Measurements from ENCODE around the gene TXNRD1.
"Not testable (repeated sequence)": the region's sequence is repeated elsewhere in the genome, so short reads cannot be mapped to it uniquely, and the experiment has no call there.

The TXNRD1 gene

DNA sequence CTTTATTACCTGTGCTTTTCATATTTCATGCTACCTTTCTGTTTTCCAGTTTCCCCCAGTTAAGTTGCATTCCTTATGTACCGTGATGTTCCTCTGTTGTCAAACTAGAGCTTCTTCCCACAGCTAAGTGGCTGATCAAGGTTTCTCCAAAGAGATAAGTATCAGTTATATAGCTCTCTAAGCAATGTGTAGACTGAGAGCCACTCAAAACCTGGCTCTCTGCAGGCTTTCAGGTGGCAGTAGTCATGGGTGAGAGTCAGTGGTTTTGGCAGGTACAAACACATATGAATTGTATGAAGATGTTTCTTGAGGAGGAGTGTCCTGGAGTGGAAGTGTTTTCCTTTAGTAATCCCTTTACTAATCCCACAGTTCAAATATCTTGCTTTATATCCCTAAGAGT lies 28.4 kb downstream of the TXNRD1 start:
- H3K4me3 ChIP-seq (ENCODE audit: low read depth in 1 of 2, low read length in 2 of 2), result no peak overlapping the region
- no peaks in the 10 kb centered on the region for H3K4me1 ChIP-seq (ENCODE audit: insufficient read depth, low read length)
- no peaks in the 10 kb centered on the region for H3K36me3 ChIP-seq (ENCODE audit: insufficient read depth, low read length)
- H3K27ac ChIP-seq (ENCODE audit: low read depth, low read length), result no peak overlapping the region
- no peaks in the 10 kb centered on the region for H3K27me3 ChIP-seq (ENCODE audit: control insufficient read depth in 1 of 2, insufficient read depth in 2 of 2, low read length in 2 of 2)
- no peaks in the 10 kb centered on the region for H3K9me3 ChIP-seq (ENCODE audit: low read length)
- H3K9ac ChIP-seq (ENCODE audit: low read length), result no peak overlapping the region

GRCh38 chr12:104247698-104248097 lies 32.1 kb downstream of the TXNRD1 start:
- Histone ChIP-seq H3K9me3 (ENCODE audit: low read length) (no peaks in the 10 kb centered on the region), H3K27me3 (ENCODE audit: control insufficient read depth in 1 of 2, insufficient read depth in 2 of 2, low read length in 2 of 2) (no peaks in the 10 kb centered on the region), H3K4me3 (ENCODE audit: low read depth in 1 of 2, low read length in 2 of 2) (no peak overlapping the region), H3K4me1 (ENCODE audit: insufficient read depth, low read length) (no peaks in the 10 kb centered on the region), H3K9ac (ENCODE audit: low read length) (no peak overlapping the region), H3K27ac (ENCODE audit: low read depth, low read length) (no peak overlapping the region), H3K36me3 (ENCODE audit: insufficient read depth, low read length) (no peaks in the 10 kb centered on the region)

- no peak overlapping the region for H3K4me3 ChIP-seq (ENCODE audit: low read depth in 1 of 2, low read length in 2 of 2)
- H3K27me3 ChIP-seq (ENCODE audit: control insufficient read depth in 1 of 2, insufficient read depth in 2 of 2, low read length in 2 of 2), result no peaks in the 10 kb centered on the region
- no peaks in the 10 kb centered on the region for H3K36me3 ChIP-seq (ENCODE audit: insufficient read depth, low read length)
- H3K27ac ChIP-seq (ENCODE audit: low read depth, low read length), result no peak overlapping the region
- H3K4me1 ChIP-seq (ENCODE audit: insufficient read depth, low read length), result no peaks in the 10 kb centered on the region
- H3K9me3 ChIP-seq (ENCODE audit: low read length), result no peaks in the 10 kb centered on the region
- H3K9ac ChIP-seq (ENCODE audit: low read length), result no peak overlapping the region
These were observed 32.9 kb downstream of the TXNRD1 start for GRCh38 chr12:104248444-104248843.

- no peak overlapping the region for H3K9ac ChIP-seq (ENCODE audit: low read length)
- no peak overlapping the region for H3K27ac ChIP-seq (ENCODE audit: low read depth, low read length)
- no peaks in the 10 kb centered on the region for H3K27me3 ChIP-seq (ENCODE audit: control insufficient read depth in 1 of 2, insufficient read depth in 2 of 2, low read length in 2 of 2)
- H3K4me1 ChIP-seq (ENCODE audit: insufficient read depth, low read length), result no peaks in the 10 kb centered on the region
- no peak overlapping the region for H3K4me3 ChIP-seq (ENCODE audit: low read depth in 1 of 2, low read length in 2 of 2)
- no peaks in the 10 kb centered on the region for H3K9me3 ChIP-seq (ENCODE audit: low read length)
- no peaks in the 10 kb centered on the region for H3K36me3 ChIP-seq (ENCODE audit: insufficient read depth, low read length)
These were observed 33.4 kb downstream of the TXNRD1 start for GRCh38 chr12:104249017-104249416.

DNA sequence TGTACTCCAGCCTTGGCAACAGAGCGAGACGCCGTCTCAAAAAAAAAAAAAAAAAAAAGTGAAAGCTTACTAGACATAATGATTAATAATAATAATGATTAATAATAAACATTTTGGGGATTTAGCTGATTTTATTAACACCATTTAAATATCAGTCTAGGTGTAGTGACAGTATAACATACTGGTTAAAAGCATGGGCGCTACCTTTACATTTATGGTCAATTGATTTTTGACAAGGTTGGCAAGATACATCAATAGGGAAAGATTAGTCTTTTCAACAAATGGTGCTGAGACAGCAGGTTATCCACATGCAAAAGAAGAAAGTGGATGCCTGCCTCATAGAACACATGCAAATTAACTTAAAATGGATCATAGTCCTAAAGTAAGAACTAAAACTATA lies 34.3 kb downstream of the TXNRD1 start:
- H3K9me3 ChIP-seq (ENCODE audit: low read length), result no peaks in the 10 kb centered on the region
- H3K4me1 ChIP-seq (ENCODE audit: insufficient read depth, low read length), result no peaks in the 10 kb centered on the region
- H3K27ac ChIP-seq (ENCODE audit: low read depth, low read length), result no peak overlapping the region
- no peaks in the 10 kb centered on the region for H3K36me3 ChIP-seq (ENCODE audit: insufficient read depth, low read length)
- H3K4me3 ChIP-seq (ENCODE audit: low read depth in 1 of 2, low read length in 2 of 2), result no peak overlapping the region
- H3K27me3 ChIP-seq (ENCODE audit: control insufficient read depth in 1 of 2, insufficient read depth in 2 of 2, low read length in 2 of 2), result no peaks in the 10 kb centered on the region
- no peak overlapping the region for H3K9ac ChIP-seq (ENCODE audit: low read length)

GRCh38 chr12:104250366-104251125 lies 35.0 kb downstream of the TXNRD1 start:
- Histone ChIP-seq H3K36me3 (ENCODE audit: insufficient read depth, low read length) (no peaks in the 10 kb centered on the region), H3K27me3 (ENCODE audit: control insufficient read depth in 1 of 2, insufficient read depth in 2 of 2, low read length in 2 of 2) (no peaks in the 10 kb centered on the region), H3K9me3 (ENCODE audit: low read length) (no peaks in the 10 kb centered on the region), H3K4me1 (ENCODE audit: insufficient read depth, low read length) (no peaks in the 10 kb centered on the region), H3K9ac (ENCODE audit: low read length) (no peak overlapping the region), H3K4me3 (ENCODE audit: low read depth in 1 of 2, low read length in 2 of 2) (no peak overlapping the region), H3K27ac (ENCODE audit: low read depth, low read length) (no peak overlapping the region)

GRCh38 chr12:104257913-104258472 lies 42.4 kb downstream of the TXNRD1 start:
- Histone ChIP-seq H3K27me3 (ENCODE audit: control insufficient read depth in 1 of 2, insufficient read depth in 2 of 2, low read length in 2 of 2) (no peaks in the 10 kb centered on the region), H3K9ac (ENCODE audit: low read length) (no peak overlapping the region), H3K27ac (ENCODE audit: low read depth, low read length) (no peak overlapping the region), H3K9me3 (ENCODE audit: low read length) (no peaks in the 10 kb centered on the region), H3K4me3 (ENCODE audit: low read depth in 1 of 2, low read length in 2 of 2) (no peak overlapping the region), H3K36me3 (ENCODE audit: insufficient read depth, low read length) (no peaks in the 10 kb centered on the region), H3K4me1 (ENCODE audit: insufficient read depth, low read length) (no peaks in the 10 kb centered on the region)

DNA sequence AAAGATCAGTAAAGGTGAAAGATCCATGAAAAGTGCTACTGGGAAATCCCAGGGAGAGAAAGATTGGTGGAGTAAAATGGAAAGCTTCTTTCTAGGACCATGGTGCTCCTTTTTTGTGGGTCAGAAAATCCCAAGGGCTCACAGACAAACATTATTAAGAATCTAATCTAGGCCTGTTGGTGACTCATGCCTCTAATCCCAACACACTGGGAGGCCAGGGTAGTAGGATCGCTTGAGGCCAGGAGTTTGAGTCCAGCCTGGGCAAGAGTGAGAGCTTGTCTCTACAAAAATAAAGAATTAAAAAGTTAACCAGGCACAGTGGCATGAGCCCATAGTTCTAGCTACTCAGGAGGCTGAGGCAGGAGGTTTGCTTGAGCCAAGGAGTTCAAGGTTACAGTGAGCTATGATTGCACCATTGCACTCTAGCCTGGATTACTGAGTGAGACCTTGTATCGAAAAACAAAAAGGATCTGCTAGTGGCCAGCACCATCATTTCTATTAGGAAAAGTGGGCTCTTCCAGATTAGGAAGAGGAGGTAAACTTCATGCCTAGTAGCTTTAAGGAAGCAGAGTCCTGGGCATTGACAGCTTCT lies 43.0 kb downstream of the TXNRD1 start:
- H3K27ac ChIP-seq (ENCODE audit: low read depth, low read length), result no peak overlapping the region

DNA sequence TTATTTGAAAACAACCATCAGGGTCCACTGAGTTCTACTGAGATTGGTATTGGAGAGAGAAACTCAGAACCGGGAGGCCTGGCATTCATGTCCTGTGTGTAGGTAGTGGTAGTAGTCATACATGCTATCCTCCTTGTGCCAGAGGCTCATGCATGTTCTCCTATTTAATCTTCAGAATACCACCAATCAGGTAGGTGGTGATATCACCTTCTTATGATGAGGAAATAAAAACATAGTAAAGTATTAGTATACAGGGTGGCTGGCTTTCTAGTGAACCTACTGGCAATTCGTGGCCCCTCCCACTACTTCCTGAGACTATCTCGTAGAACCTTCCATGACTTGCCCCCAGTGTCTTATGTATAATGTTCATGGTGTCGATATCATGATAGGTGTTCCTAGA lies 47.4 kb downstream of the TXNRD1 start:
- H3K4me1 ChIP-seq (ENCODE audit: insufficient read depth, low read length), result no peaks in the 10 kb centered on the region
- no peaks in the 10 kb centered on the region for H3K36me3 ChIP-seq (ENCODE audit: insufficient read depth, low read length)
- H3K27ac ChIP-seq (ENCODE audit: low read depth, low read length), result no peak overlapping the region
- no peak overlapping the region for H3K4me3 ChIP-seq (ENCODE audit: low read depth in 1 of 2, low read length in 2 of 2)
- H3K9me3 ChIP-seq (ENCODE audit: low read length), result no peaks in the 10 kb centered on the region
- H3K27me3 ChIP-seq (ENCODE audit: control insufficient read depth in 1 of 2, insufficient read depth in 2 of 2, low read length in 2 of 2), result no peaks in the 10 kb centered on the region
- no peak overlapping the region for H3K9ac ChIP-seq (ENCODE audit: low read length)

More for the DNA sequence above, 43.0 kb downstream of the TXNRD1 start:
- H3K4me1 ChIP-seq (ENCODE audit: insufficient read depth, low read length), result no peaks in the 10 kb centered on the region
- no peak overlapping the region for H3K9ac ChIP-seq (ENCODE audit: low read length)
- no peaks in the 10 kb centered on the region for H3K36me3 ChIP-seq (ENCODE audit: insufficient read depth, low read length)
- no peak overlapping the region for H3K4me3 ChIP-seq (ENCODE audit: low read depth in 1 of 2, low read length in 2 of 2)
- H3K27me3 ChIP-seq (ENCODE audit: control insufficient read depth in 1 of 2, insufficient read depth in 2 of 2, low read length in 2 of 2), result no peaks in the 10 kb centered on the region
- no peaks in the 10 kb centered on the region for H3K9me3 ChIP-seq (ENCODE audit: low read length)

GRCh38 chr12:104263580-104264358 lies 48.2 kb downstream of the TXNRD1 start:
- H3K9me3 ChIP-seq (ENCODE audit: low read length), result no peaks in the 10 kb centered on the region
- no peak overlapping the region for H3K27ac ChIP-seq (ENCODE audit: low read depth, low read length)
- no peaks in the 10 kb centered on the region for H3K4me1 ChIP-seq (ENCODE audit: insufficient read depth, low read length)
- H3K9ac ChIP-seq (ENCODE audit: low read length), result no peak overlapping the region
- no peaks in the 10 kb centered on the region for H3K27me3 ChIP-seq (ENCODE audit: control insufficient read depth in 1 of 2, insufficient read depth in 2 of 2, low read length in 2 of 2)
- H3K4me3 ChIP-seq (ENCODE audit: low read depth in 1 of 2, low read length in 2 of 2), result no peak overlapping the region
- no peaks in the 10 kb centered on the region for H3K36me3 ChIP-seq (ENCODE audit: insufficient read depth, low read length)

- not testable (repeated sequence) for H3K4me1 ChIP-seq (ENCODE audit: insufficient read depth, low read length); H3K36me3 ChIP-seq (ENCODE audit: insufficient read depth, low read length); H3K9ac ChIP-seq (ENCODE audit: low read length); H3K27me3 ChIP-seq (ENCODE audit: control insufficient read depth in 1 of 2, insufficient read depth in 2 of 2, low read length in 2 of 2); H3K27ac ChIP-seq (ENCODE audit: low read depth, low read length); H3K9me3 ChIP-seq (ENCODE audit: low read length); H3K4me3 ChIP-seq (ENCODE audit: low read depth in 1 of 2, low read length in 2 of 2)
These were observed 49.9 kb downstream of the TXNRD1 start for GRCh38 chr12:104265436-104265835.

Data from muscle layer of colon (tissue), 2 donors.